NCI-H460 (cell line): ENCODE data around the gene DMAC2. TPM values are rescaled to one million over a fixed set of nuclear protein-coding genes. Genes with fewer than 3 reads are reported as not detected.
A peak's percentile ranks its signal among the peaks of the same experiment; 100 is the strongest.
"Not testable (repeated sequence)": the region's sequence is repeated elsewhere in the genome, so short reads cannot be mapped to it uniquely, and the experiment has no call there.

Experiments used
- DNase-seq: peaks from one replicate; pipeline ENCODE4 v3.0.0-alpha.2; 2016; ENCODE audit warnings: low read depth; ENCODE audit errors: extremely low read depth
- polyA plus RNA-seq: library from polyadenylated mRNA; depleted of rRNA; stranded (reverse); fragments of >200 nt; gene quantifications from 2 replicates; pipeline ENCODE4 v1.2.3, GENCODE V29; 2014; cell fraction: nucleus; rRNA removed
- total RNA-seq: library from RNA; depleted of rRNA; stranded (reverse); fragments of >200 nt; shearing (Covaris generic); gene quantifications from 2 replicates; pipeline ENCODE4 v1.2.3, GENCODE V29; 2014; rRNA removed

The DMAC2 gene
- total RNA-seq, result 27.5 and 30.9 TPM in 2 replicates
- 49.3 and 62.5 TPM in 2 replicates for polyA plus RNA-seq

DNA sequence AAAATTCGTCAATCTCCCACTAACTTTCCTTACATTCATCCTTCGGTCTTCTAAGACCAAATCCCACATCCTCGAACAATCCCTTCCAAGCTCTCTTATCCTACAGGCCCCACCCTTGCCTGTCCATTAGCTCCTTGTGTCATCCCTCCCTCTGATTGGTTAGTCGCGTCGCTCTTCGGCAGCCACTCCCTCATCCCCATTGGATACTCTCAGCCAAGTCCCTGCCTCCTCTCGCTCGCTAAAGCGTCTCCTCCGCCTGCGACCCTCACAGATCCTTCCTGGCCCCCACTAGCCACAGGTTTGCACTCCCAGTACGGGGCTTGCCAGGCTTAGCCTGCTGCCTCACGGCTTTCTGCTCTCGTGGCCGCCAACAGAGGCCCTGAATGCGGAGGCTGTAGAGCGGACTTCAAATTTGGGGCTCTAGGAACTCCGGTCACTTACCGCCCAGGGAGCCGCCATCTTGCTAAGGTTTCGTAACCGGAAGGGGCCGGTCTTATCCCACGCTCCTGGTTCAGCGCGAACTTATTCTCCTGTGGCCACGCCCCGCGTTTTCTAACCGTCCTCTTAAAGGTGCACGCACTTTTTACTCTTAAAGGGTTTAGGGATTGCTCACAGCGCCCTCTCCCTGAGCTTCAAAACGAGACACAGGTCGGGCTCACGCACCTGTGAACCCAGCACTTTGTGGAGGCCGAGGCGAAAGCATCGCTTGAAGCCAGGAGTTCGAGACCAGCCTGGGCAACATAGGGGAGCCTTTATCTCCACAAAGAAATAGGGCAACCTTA lies at the start of gene DMAC2:
Gene DMAC2, minus strand, starts transcription at position 472 of the 782 bp plus-strand sequence. Its CDS starts 13 bp downstream, at position 459.
- peak; percentile 96 for DNase-seq

- not testable (repeated sequence) for DNase-seq
These were observed 47.2 kb upstream of the DMAC2 start for GRCh38 chr19:41486953-41487352.

DNA sequence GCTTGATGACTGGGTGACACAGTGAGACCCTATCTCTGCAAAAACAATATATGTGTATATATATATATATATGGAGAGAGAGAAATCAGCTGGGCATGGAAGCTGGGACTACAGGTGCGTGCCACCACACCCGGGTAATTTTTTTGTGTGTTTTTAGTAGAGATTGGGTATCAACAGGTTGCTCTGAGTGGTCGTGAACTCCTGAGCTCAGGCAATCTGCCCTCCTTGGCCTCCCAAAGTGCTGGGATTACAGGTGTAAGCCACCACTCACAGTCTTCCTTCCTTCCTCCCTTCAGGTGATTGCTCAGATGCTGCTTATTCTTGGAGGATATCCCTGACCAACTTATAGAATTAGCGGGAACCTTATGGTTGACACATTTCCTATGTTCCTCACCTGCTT lies 45.1 kb upstream of the DMAC2 start:
- DNase-seq, result no peak

- DNase-seq, result no peak
These were observed 40.6 kb upstream of the DMAC2 start for GRCh38 chr19:41480336-41480735.

DNA sequence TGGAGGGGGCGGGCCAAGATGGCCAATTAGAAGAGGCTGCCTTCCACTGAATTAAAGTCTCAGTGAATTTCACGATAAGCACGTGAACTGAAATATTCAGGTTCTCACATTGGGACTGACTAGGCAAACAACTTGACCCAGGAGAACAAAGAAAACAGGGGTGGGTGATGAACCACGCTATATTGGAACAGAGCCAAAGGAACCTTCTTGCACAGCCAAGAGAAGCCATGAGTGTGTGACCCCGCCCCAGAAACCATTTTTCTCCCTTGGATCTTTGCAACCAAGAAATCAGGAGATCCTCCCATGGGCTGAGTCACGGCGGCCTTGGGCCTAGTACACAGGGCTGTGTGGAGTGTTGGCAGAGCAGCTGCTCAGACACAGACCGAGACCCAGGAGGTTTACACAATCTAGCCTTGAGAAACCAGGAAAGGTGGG lies 40.1 kb upstream of the DMAC2 start:
- no peak for DNase-seq

DNA sequence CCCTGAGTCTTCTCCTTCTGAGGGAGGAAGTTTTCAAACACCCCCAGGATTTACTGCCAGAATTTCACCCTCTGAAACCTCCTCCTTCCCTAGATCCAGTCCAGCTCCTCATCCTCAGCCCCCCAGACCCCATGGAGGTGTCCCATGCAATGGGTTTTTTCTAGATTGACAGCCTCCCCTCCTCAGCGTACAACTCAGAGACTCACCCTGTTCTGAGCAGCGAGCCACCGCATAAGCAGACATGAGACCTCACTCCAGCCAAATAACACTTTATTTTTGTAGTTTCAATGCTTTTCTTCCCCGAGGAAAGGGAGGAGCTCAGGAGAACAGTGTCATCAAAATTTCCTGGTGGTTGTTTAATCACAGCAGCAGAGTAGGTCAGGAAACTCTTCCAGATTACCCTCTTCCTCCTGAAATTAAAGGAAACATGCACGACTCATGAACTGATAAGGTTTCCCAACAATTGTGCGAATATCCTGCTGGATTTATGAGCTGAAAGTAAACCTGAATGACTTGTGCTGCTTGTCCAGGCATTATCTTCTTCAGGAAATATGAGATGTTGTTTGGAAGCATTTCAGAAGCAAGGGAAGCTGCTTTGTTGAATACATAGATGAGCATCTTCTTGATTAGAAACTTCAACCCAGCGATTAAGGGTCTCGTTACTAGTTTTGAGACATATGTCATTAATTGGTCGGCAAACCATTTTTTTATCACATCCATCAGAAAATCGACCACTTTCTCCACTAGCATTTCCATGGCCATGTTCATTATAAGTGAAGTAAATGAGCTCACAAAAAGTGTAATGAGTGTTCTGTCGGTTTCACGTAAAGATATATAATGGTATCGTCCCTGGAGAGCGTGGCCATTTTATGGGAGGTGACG lies 39.4 kb upstream of the DMAC2 start:
- no peak for DNase-seq

DNA sequence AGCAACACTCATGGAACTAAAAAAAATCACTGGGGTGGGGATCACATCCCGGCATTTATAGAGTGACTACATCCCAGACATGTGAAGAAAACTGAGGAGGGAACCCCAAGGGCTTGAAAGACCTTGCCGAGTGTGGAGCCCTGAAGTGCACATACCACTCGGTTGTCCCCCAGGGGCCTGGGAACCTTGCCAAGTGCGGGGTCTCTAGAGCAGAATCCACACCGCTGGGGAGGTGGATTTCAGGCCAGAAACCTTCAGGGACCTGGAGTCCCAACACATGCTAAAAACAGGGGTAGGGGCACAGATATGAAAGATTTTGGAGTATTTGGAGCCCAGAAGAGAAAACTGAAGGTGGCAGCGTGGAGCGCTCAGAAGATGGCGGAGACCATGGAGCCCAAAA lies 38.5 kb upstream of the DMAC2 start:
- DNase-seq, result no peak

- DNase-seq, result no peak
These were observed 36.9 kb upstream of the DMAC2 start for GRCh38 chr19:41476583-41476982.

- not testable (repeated sequence) for DNase-seq
These were observed 23.8 kb upstream of the DMAC2 start for GRCh38 chr19:41463257-41464256.

DNA sequence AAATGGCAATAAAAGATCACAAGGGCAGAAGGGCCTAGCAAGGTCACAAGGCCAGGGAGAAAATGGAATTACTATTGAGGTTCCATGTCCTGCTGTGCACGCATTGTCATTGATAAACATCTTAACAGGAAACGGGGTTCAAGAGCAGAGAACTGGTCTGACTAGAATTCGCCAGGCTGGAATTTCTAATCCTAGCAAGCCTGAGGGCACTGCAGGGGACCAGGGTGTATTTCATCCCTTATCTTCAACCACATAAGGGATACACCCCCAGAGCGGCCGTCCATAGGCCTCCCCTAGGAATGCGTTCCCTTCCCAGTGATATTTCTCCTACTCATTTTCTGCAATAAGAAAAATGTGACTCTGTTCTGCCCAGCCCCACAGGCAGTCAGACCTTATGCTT lies 22.8 kb upstream of the DMAC2 start:
- DNase-seq, result no peak

GRCh38 chr19:41457241-41457640 lies 17.5 kb upstream of the DMAC2 start:
- no peak for DNase-seq

DNA sequence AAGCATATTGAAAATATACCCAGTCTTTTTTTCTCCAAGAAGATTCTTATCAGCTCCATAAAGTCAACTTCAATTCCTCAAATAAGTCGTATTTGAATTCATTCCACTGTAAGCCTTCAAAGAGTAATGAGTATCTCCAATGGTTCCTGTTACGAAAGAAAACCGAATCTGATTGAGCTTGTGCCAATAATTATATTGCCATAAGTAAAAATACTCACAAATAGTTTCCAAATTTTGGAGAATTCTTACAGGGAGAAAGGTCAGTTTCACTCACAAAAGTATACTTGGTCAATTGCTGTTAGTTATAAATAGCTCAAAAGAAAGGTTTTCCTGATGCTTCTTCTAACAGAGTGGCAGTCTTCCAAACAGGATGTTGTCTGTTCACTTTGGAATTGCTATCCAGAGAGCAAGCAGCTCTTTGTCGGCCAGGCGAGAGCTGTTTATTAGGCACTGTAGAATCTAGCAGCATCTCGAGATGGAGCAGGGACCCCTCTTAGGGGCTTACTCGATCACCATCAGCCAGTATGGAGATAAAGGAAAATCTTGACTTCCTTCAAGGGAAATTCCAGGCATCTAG lies 16.7 kb upstream of the DMAC2 start:
- DNase-seq, result no peak

DNA sequence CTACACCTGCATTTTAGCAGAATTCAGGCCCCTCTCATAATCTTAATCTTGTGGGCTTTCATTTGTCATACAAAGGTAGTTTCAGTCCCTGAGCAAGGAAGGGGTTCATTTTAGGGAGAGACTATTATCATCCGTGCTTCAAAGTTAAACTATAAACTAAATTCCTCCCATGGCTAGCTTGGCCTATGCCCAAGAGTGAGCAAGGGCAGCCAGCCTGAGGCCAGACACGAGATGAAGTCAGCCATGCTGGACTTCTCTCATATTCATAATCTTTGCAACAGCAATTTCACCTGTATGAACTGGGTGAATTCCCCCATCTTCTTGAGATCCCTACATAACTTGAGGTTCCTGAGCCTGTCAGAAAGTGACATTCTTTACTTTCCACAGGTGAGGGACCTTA lies 16.2 kb upstream of the DMAC2 start:
- no peak for DNase-seq

DNA sequence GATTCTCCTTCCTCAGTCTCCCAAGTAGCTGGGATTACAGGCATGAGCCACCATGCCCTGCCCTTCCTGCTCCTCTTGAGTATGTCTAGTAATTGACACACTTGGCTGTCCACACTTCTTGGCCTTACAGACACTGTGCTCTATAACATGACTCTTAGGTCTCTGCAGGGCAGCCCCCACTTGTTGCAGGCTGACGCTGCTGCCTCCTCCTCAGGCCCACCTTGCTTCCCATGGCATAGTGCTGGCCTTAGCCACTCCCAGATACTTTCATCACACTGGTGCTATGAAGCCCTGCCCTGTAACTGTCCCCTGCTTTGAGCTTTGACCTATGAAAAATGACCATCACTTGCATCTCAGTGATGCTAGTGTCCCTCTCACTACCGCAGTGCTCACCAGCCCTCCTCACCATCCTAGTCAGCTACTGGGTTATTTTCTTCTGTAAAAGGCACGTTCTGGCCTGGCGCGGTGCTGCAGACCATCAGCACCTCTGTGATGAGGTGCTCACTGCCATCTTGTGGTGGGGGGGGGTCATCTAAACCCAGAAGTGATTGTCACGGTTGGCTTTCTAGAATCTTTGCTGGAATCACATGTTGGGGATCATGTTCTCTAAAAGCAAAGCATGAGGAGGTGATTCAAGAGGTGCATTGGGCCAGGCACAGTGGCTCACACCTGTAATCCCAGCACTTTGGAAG lies 13.0 kb upstream of the DMAC2 start:
- no peak for DNase-seq

DNA sequence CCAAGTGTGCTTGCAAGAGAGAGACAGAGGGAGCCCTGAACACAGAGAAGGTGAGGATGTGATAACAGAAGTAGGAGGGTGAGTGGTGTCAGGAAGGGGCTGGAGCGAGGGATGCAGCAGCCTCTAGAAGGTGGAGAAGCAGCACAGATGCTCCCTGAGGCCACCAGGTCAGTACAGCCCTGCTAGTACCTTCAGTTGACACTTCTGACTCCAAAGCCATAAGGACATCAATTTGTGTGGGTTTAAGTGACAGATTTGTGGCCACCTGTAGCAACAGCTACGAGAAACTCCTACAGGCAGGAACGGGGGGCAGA lies 10.1 kb upstream of the DMAC2 start:
- DNase-seq, result no peak

GRCh38 chr19:41449079-41449864 lies 9.6 kb upstream of the DMAC2 start:
- DNase-seq, result peak; percentile 47

GRCh38 chr19:41447732-41448332 lies 8.1 kb upstream of the DMAC2 start:
- no peak for DNase-seq

DNA sequence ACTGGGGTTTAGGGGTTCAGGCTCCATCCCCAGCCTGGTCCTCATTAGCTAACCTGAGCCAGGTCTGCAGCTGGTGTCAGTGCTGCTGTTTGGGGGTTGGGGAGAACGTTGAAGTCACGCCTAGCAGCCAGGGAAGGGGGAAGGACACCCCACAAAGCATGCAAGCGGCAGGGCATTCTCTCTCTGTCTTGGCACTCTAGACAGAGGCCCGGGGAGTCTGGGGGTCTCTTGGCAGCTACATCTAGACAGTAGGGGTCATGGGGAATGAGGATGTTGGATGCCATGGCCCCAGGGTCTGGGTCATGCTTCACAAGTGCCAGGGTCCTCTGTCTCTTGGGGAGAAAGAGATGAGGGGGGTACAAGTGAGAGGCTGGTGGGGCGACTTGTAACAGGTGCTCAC lies 5.9 kb upstream of the DMAC2 start:
- DNase-seq, result no peak
